ENCODE data around the gene IMMT.

- TF ChIP-seq CTCF (IDR thresholded peaks at IDR 0.05; ENCODE audit: poor library complexity, severe bottlenecking): no peak
- no peak for TF ChIP-seq TAF1 (IDR thresholded peaks at IDR 0.05; ENCODE audit: low read depth)
- TF ChIP-seq POLR2AphosphoS5 (IDR thresholded peaks at IDR 0.05): no peak
- TF ChIP-seq REST (IDR thresholded peaks at IDR 0.05; ENCODE audit: borderline replicate concordance): no peak
- TF ChIP-seq EZH2 (IDR thresholded peaks at IDR 0.05; ENCODE audit: borderline replicate concordance, insufficient read depth, low read length, poor library complexity, severe bottlenecking): no peak
These were observed 19.4 kb downstream of the IMMT start for GRCh38 chr2:86175828-86176227.

Measured in neural cell (in vitro differentiated cells).